Cerebellar cortex (tissue), 1 donor: Measurements from ENCODE around the gene DRAM1.
"Not testable (repeated sequence)": the region's sequence is repeated elsewhere in the genome, so short reads cannot be mapped to it uniquely, and the experiment has no call there.

Experiments
- DNase-seq: peaks from one replicate; pipeline ENCODE4 v3.0.0-alpha.2; 2015; ENCODE audit warnings: low spot score

DRAM1 gene

GRCh38 chr12:101859664-101860607, 17.4 kb upstream of the DRAM1 start:
- no peak for DNase-seq

GRCh38 chr12:101861688-101862087, 15.7 kb upstream of the DRAM1 start:
- DNase-seq = not testable (repeated sequence)

- no peak for DNase-seq
Measured at GRCh38 chr12:101862245-101862644, 15.1 kb upstream of the DRAM1 start.

- no peak for DNase-seq
Measured at GRCh38 chr12:101863981-101864380, 13.4 kb upstream of the DRAM1 start.

- no peak for DNase-seq
Measured at GRCh38 chr12:101866615-101867373, 10.6 kb upstream of the DRAM1 start.

- not testable (repeated sequence) for DNase-seq
Measured at GRCh38 chr12:101867619-101868018, 9.8 kb upstream of the DRAM1 start.

- DNase-seq = no peak
Measured at GRCh38 chr12:101870925-101871324, 6.5 kb upstream of the DRAM1 start.

GRCh38 chr12:101875162-101875561, 2.2 kb upstream of the DRAM1 start:
- DNase-seq = no peak

GRCh38 chr12:101876322-101876860, 989 bp upstream of the DRAM1 start:
- DNase-seq = no peak

- no peak for DNase-seq
Measured at GRCh38 chr12:101877806-101878242, 444 bp downstream of the DRAM1 start.

- DNase-seq = no peak
Measured at GRCh38 chr12:101878243-101878821, 952 bp downstream of the DRAM1 start.

GRCh38 chr12:101880769-101881168, 3.4 kb downstream of the DRAM1 start:
- DNase-seq = no peak

- no peak for DNase-seq
Measured at GRCh38 chr12:101881228-101881627, 3.8 kb downstream of the DRAM1 start.

GRCh38 chr12:101884174-101884573, 6.8 kb downstream of the DRAM1 start:
- DNase-seq = no peak

- not testable (repeated sequence) for DNase-seq
Measured at GRCh38 chr12:101884781-101885340, 7.5 kb downstream of the DRAM1 start.

- no peak for DNase-seq
Measured at GRCh38 chr12:101885912-101886561, 8.7 kb downstream of the DRAM1 start.

- no peak for DNase-seq
Measured at GRCh38 chr12:101889211-101889752, 11.9 kb downstream of the DRAM1 start.

- no peak for DNase-seq
Measured at GRCh38 chr12:101891462-101891971, 14.1 kb downstream of the DRAM1 start.

- DNase-seq = no peak
Measured at GRCh38 chr12:101892794-101893193, 15.4 kb downstream of the DRAM1 start.

GRCh38 chr12:101901777-101902176, 24.4 kb downstream of the DRAM1 start:
- DNase-seq = no peak

GRCh38 chr12:101902641-101903040, 25.3 kb downstream of the DRAM1 start:
- DNase-seq = no peak
